Stimulated activated naive B cell treated with anti-CD40 and anti-IgM and Interleukin-4, amounts not matched to agents 10 μg/mL and 1 μg/mL and 100 μg/mL, for 72 hours (primary cell): ENCODE measurements around the gene GSAP.

Source experiments
- ATAC-seq, 2 donors: fragments of 150-1000 bp; cut with Tn5 transposase; replicated peaks; 2 replicates each; pipeline ENCODE4 v1.10.0; 2021; ENCODE audit warnings: moderate library complexity in 1 of 2
- DNase-seq: peaks from one replicate; pipeline ENCODE4 v3.0.0; 2021
- H3K27ac Mint-ChIP-seq: one replicate; pipeline ENCODE4 v1.8.0; 2022; ENCODE audit warnings: mild to moderate bottlenecking, mixed read lengths
- H3K27me3 Mint-ChIP-seq, 2 donors: one replicate each; pipeline ENCODE4 v1.8.0; 2022; ENCODE audit warnings: mixed read lengths in 2 of 2
- H3K36me3 Mint-ChIP-seq, 2 donors: one replicate each; pipeline ENCODE4 v1.8.0; 2022; ENCODE audit warnings: mixed read lengths in 2 of 2, mild to moderate bottlenecking in 1 of 2
- H3K4me1 Mint-ChIP-seq, 2 donors: one replicate each; pipeline ENCODE4 v1.8.0; 2022; ENCODE audit warnings: mixed read lengths in 2 of 2, mild to moderate bottlenecking in 1 of 2
- H3K4me3 Mint-ChIP-seq, 2 donors: one replicate each; pipeline ENCODE4 v1.8.0; 2022; ENCODE audit warnings: mild to moderate bottlenecking in 2 of 2, mixed read lengths in 2 of 2, moderate library complexity in 1 of 2
- H3K9me3 Mint-ChIP-seq, 2 donors: one replicate each; pipeline ENCODE4 v1.8.0; 2022; ENCODE audit warnings: mixed read lengths in 2 of 2, mild to moderate bottlenecking in 1 of 2

Gene GSAP

GRCh38 chr7:77426521-77427051, 10.4 kb upstream of the GSAP start:
- no peaks in the 10 kb centered on the region for H3K27me3 Mint-ChIP-seq
- DNase-seq (no peak), ATAC-seq (no peak)
- no peak overlapping the region for H3K4me3 Mint-ChIP-seq
- no peaks in the 10 kb centered on the region for H3K36me3 Mint-ChIP-seq
- H3K4me1 Mint-ChIP-seq = peaks cover 9 to 27% of the 10 kb centered on the region in 2 donors
- H3K27ac Mint-ChIP-seq = no peak overlapping the region
- H3K9me3 Mint-ChIP-seq = no peaks in the 10 kb centered on the region

GRCh38 chr7:77426052-77426404, 9.9 kb upstream of the GSAP start:
- no peaks in the 10 kb centered on the region for H3K27me3 Mint-ChIP-seq
- no peak for DNase-seq
- no peak for ATAC-seq
- H3K27ac Mint-ChIP-seq = no peak overlapping the region
- H3K4me3 Mint-ChIP-seq = no peak overlapping the region
- peaks cover 12 to 31% of the 10 kb centered on the region in 2 donors for H3K4me1 Mint-ChIP-seq
- no peaks in the 10 kb centered on the region for H3K36me3 Mint-ChIP-seq
- H3K9me3 Mint-ChIP-seq = no peaks in the 10 kb centered on the region

GRCh38 chr7:77425101-77426051, 9.2 kb upstream of the GSAP start:
- no peaks in the 10 kb centered on the region for H3K27me3 Mint-ChIP-seq

GRCh38 chr7:77422500-77422899, 6.4 kb upstream of the GSAP start:
- H3K9me3 Mint-ChIP-seq = no peaks in the 10 kb centered on the region
- no peak for ATAC-seq
- no peak overlapping the region for H3K4me3 Mint-ChIP-seq
- H3K27ac Mint-ChIP-seq = no peak overlapping the region
- H3K27me3 Mint-ChIP-seq = no peaks in the 10 kb centered on the region
- H3K36me3 Mint-ChIP-seq = no peaks in the 10 kb centered on the region
- peaks cover 8 to 34% of the 10 kb centered on the region in 2 donors for H3K4me1 Mint-ChIP-seq
- no peak for DNase-seq

More at GRCh38 chr7:77425101-77426051, 9.2 kb upstream of the GSAP start:
- DNase-seq = no peak
- ATAC-seq = no peak
- no peaks in the 10 kb centered on the region for H3K36me3 Mint-ChIP-seq
- H3K27ac Mint-ChIP-seq = no peak overlapping the region
- peaks cover 13 to 34% of the 10 kb centered on the region in 2 donors for H3K4me1 Mint-ChIP-seq
- H3K9me3 Mint-ChIP-seq = no peaks in the 10 kb centered on the region
- H3K4me3 Mint-ChIP-seq = peak overlapping the region in 1 of 2 donors; percentile 35

- H3K36me3 Mint-ChIP-seq = no peaks in the 10 kb centered on the region
- no peak overlapping the region for H3K27ac Mint-ChIP-seq
- H3K4me1 Mint-ChIP-seq = peaks cover 15 to 35% of the 10 kb centered on the region in 2 donors
- no peaks in the 10 kb centered on the region for H3K27me3 Mint-ChIP-seq
- H3K9me3 Mint-ChIP-seq = no peaks in the 10 kb centered on the region
- no peak for DNase-seq
- H3K4me3 Mint-ChIP-seq = no peak overlapping the region
- ATAC-seq = no peak
Observed at GRCh38 chr7:77420986-77421672, 5.0 kb upstream of the GSAP start.

- no peak for DNase-seq
- no peak overlapping the region for H3K27ac Mint-ChIP-seq
Observed at GRCh38 chr7:77420438-77420837, 4.3 kb upstream of the GSAP start.

GRCh38 chr7:77419102-77419501, 3.0 kb upstream of the GSAP start:
- Mint-ChIP-seq H3K9me3 (no peaks in the 10 kb centered on the region), H3K27ac (no peak overlapping the region), H3K27me3 (no peaks in the 10 kb centered on the region), H3K4me3 (no peak overlapping the region), H3K4me1 (peaks cover 21 to 38% of the 10 kb centered on the region in 2 donors), H3K36me3 (no peaks in the 10 kb centered on the region)
- DNase-seq (no peak), ATAC-seq (no peak)

More at GRCh38 chr7:77420438-77420837, 4.3 kb upstream of the GSAP start:
- peaks cover 15 to 35% of the 10 kb centered on the region in 2 donors for H3K4me1 Mint-ChIP-seq
- no peaks in the 10 kb centered on the region for H3K36me3 Mint-ChIP-seq
- no peak overlapping the region for H3K4me3 Mint-ChIP-seq
- no peaks in the 10 kb centered on the region for H3K27me3 Mint-ChIP-seq
- ATAC-seq = no peak
- H3K9me3 Mint-ChIP-seq = no peaks in the 10 kb centered on the region

GRCh38 chr7:77417801-77418200, 1.7 kb upstream of the GSAP start:
- DNase-seq (no peak), ATAC-seq (no peak)
- H3K9me3 Mint-ChIP-seq = no peaks in the 10 kb centered on the region
- peaks cover 26 to 51% of the 10 kb centered on the region in 2 donors for H3K4me1 Mint-ChIP-seq
- H3K36me3 Mint-ChIP-seq = peaks cover 1 to 3% of the 10 kb centered on the region in 2 donors
- no peaks in the 10 kb centered on the region for H3K27me3 Mint-ChIP-seq
- H3K27ac Mint-ChIP-seq = no peak overlapping the region
- H3K4me3 Mint-ChIP-seq = no peak overlapping the region

- DNase-seq = no peak
- H3K27me3 Mint-ChIP-seq = no peaks in the 10 kb centered on the region
- peak in 1 of 2 donors; percentile 9 for ATAC-seq
- H3K36me3 Mint-ChIP-seq = peaks cover 1 to 3% of the 10 kb centered on the region in 2 donors
- H3K4me1 Mint-ChIP-seq = peaks cover 29 to 60% of the 10 kb centered on the region in 2 donors
- H3K4me3 Mint-ChIP-seq = peak overlapping the region; percentile 78 to 86
- H3K27ac Mint-ChIP-seq = peak overlapping the region; percentile 91
- H3K9me3 Mint-ChIP-seq = no peaks in the 10 kb centered on the region
Observed at GRCh38 chr7:77416621-77417371, 647 bp upstream of the GSAP start.

- Mint-ChIP-seq H3K4me1 (peaks cover 27 to 66% of the 10 kb centered on the region in 2 donors), H3K4me3 (peak overlapping the region; percentile 77 to 86), H3K36me3 (peaks cover 3% of the 10 kb centered on the region in 2 donors), H3K27me3 (no peaks in the 10 kb centered on the region), H3K27ac (peak overlapping the region; percentile 91), H3K9me3 (no peaks in the 10 kb centered on the region)
- peak; percentile 67 to 72 for ATAC-seq
- peak; percentile 64 for DNase-seq
Observed at GRCh38 chr7:77415476-77415822, 700 bp downstream of the GSAP start.

GRCh38 chr7:77413861-77414424, 2.2 kb downstream of the GSAP start:
- DNase-seq = no peak
- peaks cover 28 to 73% of the 10 kb centered on the region in 2 donors for H3K4me1 Mint-ChIP-seq
- H3K27me3 Mint-ChIP-seq = no peaks in the 10 kb centered on the region
- H3K27ac Mint-ChIP-seq = peak overlapping the region; percentile 86
- ATAC-seq = no peak
- H3K36me3 Mint-ChIP-seq = peaks cover 3% of the 10 kb centered on the region in 2 donors
- no peaks in the 10 kb centered on the region for H3K9me3 Mint-ChIP-seq
- peak overlapping the region; percentile 77 to 86 for H3K4me3 Mint-ChIP-seq

GRCh38 chr7:77413128-77413527, 3.0 kb downstream of the GSAP start:
- peak overlapping the region; percentile 91 for H3K27ac Mint-ChIP-seq
- no peaks in the 10 kb centered on the region for H3K27me3 Mint-ChIP-seq
- H3K4me1 Mint-ChIP-seq = peaks cover 30 to 69% of the 10 kb centered on the region in 2 donors
- DNase-seq (no peak), ATAC-seq (no peak)
- no peaks in the 10 kb centered on the region for H3K9me3 Mint-ChIP-seq
- peak overlapping the region; percentile 29 to 53 for H3K4me3 Mint-ChIP-seq
- peaks cover 3% of the 10 kb centered on the region in 2 donors for H3K36me3 Mint-ChIP-seq

- H3K27ac Mint-ChIP-seq = no peak overlapping the region
- no peak for ATAC-seq
- no peaks in the 10 kb centered on the region for H3K27me3 Mint-ChIP-seq
- DNase-seq = no peak
- H3K9me3 Mint-ChIP-seq = no peaks in the 10 kb centered on the region
- peaks cover 24 to 54% of the 10 kb centered on the region in 2 donors for H3K4me1 Mint-ChIP-seq
- peaks cover 3% of the 10 kb centered on the region in 2 donors for H3K36me3 Mint-ChIP-seq
- H3K4me3 Mint-ChIP-seq = no peak overlapping the region
Observed at GRCh38 chr7:77409739-77410547, 6.2 kb downstream of the GSAP start.
